Stimulated activated CD8-positive, alpha-beta memory T cell treated with anti-CD3 and anti-CD28 coated beads, Interleukin-7, amount 100 ng/mL, for 48 hours (primary cell): ENCODE results near the gene CYTH2.

Experiments
- DNase-seq, 2 donors: peaks; one replicate each; pipeline ENCODE4 v3.0.0-alpha.2; 2020; ENCODE audit warnings: low read depth in 1 of 2; ENCODE audit errors: extremely low read depth in 1 of 2

The CYTH2 gene, protein sequence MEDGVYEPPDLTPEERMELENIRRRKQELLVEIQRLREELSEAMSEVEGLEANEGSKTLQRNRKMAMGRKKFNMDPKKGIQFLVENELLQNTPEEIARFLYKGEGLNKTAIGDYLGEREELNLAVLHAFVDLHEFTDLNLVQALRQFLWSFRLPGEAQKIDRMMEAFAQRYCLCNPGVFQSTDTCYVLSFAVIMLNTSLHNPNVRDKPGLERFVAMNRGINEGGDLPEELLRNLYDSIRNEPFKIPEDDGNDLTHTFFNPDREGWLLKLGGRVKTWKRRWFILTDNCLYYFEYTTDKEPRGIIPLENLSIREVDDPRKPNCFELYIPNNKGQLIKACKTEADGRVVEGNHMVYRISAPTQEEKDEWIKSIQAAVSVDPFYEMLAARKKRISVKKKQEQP

DNA sequence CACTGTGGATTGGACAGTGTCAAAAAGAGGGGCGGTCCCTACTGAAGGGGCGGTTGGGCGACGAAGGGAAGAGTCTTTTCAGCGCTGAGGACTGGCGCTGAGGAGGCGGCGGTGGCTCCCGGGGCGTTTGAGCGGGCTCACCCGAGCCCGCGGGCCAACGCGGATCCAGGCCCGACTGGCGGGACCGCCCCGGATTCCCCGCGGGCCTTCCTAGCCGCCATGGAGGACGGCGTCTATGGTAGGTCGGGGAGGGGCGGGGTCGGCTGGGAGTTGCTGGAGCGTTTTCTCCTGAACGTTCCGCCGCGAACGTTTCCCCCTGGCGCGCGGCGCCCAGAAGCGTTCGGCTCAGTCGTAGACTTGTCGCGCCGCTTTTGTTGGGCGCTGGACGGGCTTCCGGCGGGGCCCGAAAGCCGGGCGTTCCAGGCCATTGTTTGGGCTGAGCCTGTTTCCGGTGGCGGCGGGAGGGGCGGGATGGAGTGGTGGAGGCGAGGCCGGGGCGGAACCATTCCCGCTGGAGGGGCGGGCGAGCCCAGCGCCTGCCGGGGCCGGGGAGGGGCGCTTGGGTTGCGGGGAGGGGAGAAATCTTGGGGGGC, at the start of gene CYTH2:
Gene CYTH2 (plus strand): TSS at position 81 of the 593 bp plus-strand sequence. CDS start 139 bp downstream, at position 220.
- peak; percentile 53 to 65 for DNase-seq

DNA sequence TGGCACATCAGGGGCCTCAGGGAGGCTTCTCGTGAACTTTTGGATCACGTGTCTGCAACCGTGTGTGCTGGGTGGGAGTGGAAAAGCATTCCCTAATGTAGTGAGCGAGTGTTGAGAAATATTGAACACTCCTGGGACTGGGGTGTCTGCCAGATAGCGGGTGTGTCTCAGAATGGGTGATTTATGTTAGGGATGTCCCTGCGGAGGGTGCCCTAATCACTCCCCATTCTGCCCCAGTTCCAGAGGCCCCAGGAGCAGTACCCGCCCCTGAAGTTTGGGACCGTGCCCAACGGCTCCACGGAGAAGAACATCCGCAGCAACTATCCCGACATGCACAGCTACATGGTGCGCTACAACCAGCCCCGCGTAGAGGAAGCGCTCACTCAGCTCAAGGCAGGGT, 47.6 kb upstream of the CYTH2 start:
- no peak for DNase-seq

DNA sequence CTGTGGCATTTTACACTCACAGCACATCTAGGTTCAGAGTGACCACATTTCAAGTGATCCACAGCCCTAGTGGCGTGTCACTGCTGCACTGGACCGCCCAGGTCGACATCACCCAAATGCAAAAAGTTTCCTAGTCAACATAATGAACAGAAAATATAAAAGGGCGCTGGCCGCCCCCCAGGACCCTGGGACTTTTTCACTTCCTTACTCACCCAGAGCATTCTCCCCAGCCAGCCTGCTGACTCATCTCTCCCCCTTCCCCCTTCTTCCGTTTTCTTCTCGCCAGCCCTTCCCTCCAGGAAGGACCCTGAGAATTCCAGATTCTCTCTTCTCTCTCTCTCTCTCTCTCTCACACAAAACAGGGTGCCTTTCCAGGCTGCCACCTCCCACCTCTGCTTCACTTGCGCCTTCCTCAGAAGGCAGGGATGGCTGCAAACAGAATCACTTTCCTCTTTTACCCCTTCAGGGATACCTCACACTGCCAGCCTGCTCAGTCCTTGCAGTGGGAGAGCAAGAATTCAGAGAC, 44.4 kb upstream of the CYTH2 start:
- DNase-seq = no peak

DNA sequence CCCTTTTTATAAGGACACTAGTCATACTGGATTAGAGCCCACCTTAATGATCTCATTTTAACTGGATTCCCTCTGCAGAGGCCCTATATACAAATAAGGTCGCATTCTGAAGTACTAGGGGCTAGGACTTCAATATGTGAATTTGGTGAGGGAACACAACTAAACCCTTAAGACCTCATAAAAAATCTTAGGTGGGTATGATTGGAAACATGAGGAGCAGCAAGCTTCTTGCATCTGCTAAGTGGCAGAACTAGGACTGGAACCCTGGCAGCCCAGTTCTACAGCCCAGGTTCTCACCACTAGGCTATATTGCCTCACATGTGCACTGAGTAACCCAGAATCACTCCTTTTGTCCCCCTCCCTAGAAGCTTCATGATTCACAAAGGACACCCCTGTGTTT, 40.5 kb upstream of the CYTH2 start:
- no peak for DNase-seq

DNA sequence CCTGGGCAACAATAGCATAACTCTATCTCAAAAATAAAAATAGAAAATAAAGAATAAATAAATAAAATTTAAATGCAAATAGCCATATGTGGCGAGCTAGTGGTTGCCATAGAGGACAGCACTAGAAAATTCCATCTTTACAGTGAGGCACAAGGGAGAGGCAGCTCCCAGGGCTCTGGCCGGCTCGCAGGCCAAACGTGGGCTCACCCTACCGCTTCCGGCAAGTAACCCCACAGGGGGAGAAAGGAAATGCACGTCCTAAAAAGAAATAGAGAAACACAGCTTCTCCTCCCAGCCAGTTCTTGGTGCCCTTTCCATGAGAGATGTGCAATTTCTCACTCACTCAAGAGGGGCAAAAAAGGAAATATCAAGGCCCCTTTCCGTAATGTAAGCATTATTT, 35.8 kb upstream of the CYTH2 start:
- no peak for DNase-seq

DNA sequence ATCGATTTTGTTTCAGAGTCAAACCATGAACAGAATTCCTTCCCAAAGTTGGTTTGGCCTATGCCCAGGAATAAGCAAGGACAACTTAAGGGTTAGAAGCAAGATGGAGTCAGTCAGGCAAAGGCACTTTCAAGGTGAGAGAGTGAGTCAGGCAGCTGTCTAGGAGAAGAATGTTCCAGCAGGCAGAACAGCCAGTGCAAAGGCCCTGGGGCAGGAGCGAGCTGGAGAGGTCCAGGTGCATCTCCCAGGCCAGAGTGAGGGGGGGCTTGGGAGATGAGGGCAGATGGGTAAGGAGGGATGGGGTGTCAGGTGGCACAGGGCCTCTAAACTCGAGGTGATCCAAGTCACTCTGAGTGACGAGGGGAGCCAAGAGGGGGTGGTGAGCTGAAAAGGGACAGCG, 32.6 kb upstream of the CYTH2 start:
- DNase-seq = no peak

DNA sequence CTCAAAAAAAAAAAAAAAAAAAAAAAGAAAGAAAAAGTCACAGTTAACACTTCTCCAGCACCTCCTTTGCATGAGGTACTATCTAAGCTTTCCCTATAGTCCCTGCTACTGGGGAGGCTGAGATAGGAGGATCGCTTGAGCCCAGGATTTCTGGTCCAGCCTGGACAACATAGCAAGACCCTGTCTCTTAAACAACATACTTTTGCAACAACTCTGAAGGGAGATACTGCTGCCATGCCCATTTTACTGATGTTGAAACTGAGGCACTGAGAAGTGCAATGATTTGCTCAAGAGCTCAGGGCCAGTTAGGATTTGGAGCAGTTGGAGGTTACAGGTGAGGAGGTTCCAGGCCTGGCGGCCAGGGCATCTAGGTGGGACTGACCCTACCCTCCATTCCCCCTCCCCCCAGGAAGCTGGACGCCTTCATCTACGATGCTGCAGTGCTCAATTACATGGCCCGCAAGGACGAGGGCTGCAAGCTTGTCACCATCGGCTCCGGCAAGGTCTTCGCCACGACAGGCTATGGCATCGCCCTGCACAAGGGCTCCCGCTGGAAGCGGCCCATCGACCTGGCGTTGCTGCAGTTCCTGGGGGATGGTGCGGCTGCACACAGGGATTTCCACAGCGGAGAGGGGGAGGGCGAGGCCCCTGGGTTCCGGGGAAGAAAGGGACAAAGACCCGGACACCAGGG, 27.7 kb upstream of the CYTH2 start:
- DNase-seq = no peak

DNA sequence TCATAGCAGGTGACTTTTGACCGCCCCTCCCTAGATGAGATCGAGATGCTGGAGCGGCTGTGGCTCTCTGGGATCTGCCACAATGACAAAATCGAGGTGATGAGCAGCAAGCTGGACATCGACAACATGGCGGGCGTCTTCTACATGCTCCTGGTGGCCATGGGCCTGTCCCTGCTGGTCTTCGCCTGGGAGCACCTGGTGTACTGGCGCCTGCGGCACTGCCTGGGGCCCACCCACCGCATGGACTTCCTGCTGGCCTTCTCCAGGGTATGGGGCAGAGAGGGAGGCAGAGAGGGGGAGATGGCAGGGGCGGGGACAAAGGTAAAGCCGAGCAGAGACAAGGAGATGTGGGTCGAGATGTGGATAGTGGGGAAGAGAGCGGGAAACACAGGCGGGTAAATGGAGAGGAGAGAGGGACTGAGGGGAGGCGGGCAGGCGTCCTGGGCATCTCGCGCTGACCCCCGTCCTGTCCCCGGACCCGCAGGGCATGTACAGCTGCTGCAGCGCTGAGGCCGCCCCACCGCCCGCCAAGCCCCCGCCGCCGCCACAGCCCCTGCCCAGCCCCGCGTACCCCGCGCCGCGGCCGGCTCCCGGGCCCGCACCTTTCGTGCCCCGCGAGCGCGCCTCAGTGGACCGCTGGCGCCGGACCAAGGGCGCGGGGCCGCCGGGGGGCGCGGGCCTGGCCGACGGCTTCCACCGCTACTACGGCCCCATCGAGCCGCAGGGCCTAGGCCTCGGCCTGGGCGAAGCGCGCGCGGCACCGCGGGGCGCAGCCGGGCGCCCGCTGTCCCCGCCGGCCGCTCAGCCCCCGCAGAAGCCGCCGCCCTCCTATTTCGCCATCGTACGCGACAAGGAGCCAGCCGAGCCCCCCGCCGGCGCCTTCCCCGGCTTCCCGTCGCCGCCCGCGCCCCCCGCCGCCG, 26.8 kb upstream of the CYTH2 start:
- no peak for DNase-seq

DNA sequence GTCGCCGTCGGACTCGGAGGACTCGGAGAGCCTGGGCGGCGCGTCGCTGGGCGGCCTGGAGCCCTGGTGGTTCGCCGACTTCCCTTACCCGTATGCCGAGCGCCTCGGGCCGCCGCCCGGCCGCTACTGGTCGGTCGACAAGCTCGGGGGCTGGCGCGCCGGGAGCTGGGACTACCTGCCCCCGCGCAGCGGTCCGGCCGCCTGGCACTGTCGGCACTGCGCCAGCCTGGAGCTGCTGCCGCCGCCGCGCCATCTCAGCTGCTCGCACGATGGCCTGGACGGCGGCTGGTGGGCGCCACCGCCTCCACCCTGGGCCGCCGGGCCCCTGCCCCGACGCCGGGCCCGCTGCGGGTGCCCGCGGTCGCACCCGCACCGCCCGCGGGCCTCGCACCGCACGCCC, 25.9 kb upstream of the CYTH2 start:
- DNase-seq = no peak

DNA sequence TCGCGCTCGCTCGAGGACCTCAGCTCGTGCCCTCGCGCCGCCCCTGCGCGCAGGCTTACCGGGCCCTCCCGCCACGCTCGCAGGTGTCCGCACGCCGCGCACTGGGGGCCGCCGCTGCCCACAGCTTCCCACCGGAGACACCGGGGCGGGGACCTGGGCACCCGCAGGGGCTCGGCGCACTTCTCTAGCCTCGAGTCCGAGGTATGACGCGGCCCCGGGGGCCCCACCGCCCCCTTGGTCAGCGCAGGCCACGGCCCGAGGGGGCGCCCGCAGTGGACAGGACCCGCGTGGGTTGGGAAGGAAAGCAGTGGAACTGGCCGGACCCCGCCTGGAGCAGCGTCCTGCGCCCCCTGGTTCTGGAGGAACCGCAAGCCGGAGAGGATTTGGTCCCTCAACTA, 25.4 kb upstream of the CYTH2 start:
- no peak for DNase-seq

DNA sequence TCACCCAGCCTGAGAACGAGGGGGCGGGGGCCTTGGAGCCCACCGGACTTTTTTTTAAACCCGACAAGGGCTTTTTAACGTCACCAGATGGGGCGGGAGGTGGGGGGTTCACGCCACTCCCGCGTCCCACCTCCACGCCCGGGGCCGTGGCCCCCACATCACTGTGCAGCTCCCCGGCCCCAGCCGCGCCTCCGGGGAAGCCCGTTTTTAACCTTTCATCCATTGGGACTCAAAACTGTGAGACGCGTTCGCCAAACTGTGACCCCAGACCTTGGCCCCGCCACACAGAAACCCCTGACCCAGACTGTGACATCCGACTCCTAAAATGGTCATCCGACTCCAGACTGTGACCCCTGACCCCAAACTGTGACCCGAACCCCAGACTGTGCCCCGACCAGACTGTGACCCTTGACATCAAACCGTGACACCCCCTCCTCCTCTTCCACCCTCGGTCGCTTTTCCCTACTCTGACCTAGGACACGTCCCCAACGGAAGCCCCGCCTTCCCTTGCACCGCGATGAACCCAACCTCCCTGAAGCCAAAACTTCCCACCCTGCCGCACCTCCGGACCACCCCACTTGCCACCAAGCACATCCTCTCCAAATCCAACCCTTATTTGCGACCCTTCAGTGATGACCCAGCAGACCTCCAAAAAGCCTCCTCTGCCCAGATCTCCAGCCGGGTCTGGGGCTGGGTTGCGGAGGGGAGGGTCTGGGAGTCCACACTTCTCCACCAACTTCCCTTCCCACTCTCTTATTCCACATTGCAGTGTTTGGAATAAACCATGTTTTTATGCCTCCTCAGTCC, 24.8 kb upstream of the CYTH2 start:
- no peak for DNase-seq

DNA sequence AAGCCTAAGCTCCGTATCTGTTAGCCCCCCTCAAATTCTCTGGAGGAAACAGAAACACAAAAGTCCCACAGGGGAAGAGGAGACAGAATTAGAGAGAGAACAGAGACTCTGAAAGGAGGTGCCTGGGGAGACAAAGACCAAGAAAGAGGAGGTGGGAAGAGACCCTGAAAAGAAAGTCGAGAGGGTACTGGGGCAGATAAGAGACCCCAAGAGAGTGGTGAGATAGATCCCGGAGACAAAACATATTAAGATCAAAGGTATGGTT, 24.3 kb upstream of the CYTH2 start:
- no peak for DNase-seq

DNA sequence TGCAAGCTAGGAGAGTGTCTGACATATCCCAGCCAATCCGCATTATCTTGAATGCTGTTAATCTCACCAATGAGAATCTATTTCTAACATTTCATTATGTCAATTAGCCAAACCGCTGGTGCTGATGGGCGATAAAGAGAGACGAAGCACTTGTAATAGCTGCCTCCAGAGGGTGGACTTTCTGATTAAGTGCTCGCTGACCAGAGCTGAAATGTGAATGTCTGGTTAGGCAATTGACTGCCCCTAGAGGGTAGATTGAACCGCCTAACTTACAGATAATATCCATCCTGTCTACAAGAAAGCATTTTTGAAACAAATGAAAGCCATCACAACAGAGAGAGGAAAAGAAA, 23.9 kb upstream of the CYTH2 start:
- DNase-seq = no peak

DNA sequence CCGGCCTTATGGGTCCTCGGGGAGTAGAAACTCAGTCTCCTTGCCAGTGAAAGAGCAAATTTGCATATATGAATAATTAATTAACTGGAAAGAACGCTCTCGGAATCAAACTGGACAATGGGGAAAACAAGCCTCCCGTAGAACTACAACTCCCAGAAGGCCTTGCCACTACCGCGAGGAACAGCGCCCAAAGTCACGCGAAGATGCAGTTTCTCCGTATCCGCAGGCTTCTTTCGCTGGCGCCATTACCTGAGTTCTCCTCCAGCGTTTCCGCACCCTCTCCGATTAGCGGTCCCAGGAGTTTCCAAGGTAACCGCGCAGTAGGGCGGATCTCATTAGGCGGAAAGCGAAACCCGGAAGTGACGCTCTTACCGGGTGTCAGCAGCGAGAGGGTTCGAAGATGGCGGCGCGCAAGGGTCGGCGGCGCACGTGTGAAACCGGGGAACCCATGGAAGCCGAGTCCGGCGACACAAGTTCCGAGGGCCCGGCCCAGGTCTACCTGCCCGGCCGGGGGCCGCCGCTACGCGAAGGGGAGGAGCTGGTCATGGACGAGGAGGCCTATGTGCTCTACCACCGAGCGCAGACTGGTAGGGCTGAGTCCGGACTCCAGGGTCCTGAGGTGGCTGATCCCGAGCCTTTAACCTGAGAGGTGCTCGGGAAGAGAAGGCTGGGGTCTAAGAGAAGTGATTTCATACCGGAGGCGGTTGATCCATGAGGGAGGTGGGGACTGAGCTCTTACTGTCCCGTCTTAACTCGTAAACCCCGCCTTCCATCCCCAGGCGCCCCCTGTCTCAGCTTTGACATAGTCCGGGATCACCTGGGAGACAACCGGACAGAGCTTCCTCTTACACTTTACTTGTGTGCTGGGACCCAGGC, 23.3 kb upstream of the CYTH2 start, which contains the start of gene GRWD1:
Gene GRWD1 (plus strand): TSS at position 378 of the 876 bp plus-strand sequence. CDS start 23 bp downstream, at position 401.
- peak; percentile 83 to 93 for DNase-seq

DNA sequence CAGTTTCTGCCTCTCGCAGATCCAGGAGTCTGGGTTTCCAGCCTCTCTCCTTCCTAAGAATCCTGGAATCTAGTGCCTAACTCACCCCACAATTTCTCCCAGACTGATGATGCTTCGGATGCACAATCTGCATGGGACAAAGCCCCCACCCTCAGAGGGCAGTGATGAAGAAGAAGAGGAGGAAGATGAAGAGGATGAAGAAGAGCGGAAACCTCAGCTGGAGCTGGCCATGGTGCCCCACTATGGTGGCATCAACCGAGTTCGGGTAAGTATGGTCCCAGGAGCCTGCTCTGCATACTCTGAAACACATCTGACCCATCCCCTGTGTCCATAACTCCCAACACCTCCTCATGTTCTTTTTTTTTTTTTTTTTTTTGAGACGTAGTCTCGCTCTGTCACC, 22.6 kb upstream of the CYTH2 start:
- DNase-seq = no peak

DNA sequence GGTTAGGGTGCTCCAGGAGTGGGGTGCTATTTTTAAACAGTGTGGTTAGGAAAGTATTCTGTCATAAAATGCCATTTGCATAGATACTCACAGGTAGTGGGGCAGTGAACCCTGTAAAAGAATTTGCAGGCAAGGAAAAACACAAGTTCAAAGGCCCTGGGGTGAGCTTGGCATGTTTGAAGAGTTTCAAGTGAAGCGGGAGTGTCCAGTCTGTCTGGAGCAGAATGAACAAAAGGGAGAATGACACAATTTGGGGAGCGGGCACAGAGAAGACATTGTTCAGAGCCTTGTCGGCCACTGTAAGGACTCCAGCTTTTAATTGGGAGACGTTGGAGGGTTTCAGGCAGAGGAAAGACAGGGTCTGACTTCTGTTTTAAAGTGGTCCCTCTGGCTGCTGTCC, 20.6 kb upstream of the CYTH2 start:
- no peak for DNase-seq

DNA sequence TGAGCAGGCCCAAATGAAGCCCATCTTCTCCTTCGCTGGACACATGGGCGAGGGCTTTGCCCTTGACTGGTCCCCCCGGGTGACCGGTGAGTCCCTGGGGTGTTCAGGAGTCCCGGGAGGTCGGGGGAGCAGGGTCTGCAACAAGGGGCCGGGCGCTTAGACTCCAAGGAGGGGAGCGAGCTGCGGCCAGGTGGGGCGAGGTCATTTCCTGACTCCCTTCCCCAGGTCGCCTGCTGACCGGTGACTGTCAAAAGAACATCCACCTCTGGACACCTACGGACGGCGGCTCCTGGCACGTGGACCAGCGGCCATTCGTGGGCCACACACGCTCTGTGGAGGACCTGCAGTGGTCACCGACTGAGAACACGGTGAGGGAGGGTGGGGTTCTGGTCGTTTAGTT, 18.7 kb upstream of the CYTH2 start:
- no peak for DNase-seq

DNA sequence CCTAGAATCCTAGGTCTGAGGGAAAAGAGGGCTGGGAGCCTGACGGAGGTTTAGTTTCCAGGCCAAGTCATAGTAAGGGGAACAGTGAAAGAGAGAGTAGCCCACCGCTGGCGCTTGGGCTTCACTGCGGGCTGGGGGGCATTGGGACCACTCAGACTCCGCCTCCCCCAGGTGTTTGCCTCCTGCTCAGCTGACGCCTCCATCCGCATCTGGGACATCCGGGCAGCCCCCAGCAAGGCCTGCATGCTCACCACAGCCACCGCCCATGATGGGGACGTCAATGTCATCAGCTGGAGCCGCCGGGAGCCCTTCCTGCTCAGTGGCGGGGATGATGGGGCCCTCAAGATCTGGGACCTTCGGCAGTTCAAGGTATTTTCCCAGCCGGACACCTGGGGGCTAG, 18.3 kb upstream of the CYTH2 start:
- DNase-seq = no peak

DNA sequence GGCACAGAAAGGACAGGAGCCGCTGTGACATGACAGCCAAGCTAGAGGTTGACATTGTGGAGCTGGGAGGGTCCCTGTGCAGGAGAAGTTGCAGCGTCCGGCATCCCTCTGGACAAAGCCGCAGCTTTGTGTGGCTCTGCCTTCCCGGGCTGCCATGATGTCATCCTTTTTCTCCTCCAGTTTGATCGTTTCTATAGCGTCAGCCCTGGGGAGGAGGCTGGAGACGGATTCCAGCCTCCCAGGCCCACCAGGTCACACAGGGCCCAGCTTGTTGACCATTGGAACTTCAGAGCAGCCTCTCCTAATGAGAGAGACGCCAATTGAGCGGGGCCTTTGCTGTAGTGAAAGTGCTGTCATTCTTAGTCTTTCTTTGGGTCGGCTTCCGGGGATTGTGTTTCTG, 17.5 kb upstream of the CYTH2 start:
- DNase-seq = no peak
